CD4-positive, alpha-beta T cell treated with Interleukin-4 for 1 hour (primary cell): Measurements from ENCODE around the gene CLRN1.
"Not testable (repeated sequence)": the region's sequence is repeated elsewhere in the genome, so short reads cannot be mapped to it uniquely, and the experiment has no call there.

Source experiments
- DNase-seq, 2 donors: peaks; one replicate each; pipeline ENCODE4 v3.0.0-alpha.2; 2020 to 2022

The CLRN1 gene

GRCh38 chr3:150972366-150973071, at the start of gene CLRN1:
Gene CLRN1 (minus strand): TSS chr3:150972727. CDS start chr3:150972708, 19 bp downstream.
- DNase-seq: no peak

- no peak for DNase-seq
These were observed 43.9 kb upstream of the CLRN1 start for GRCh38 chr3:151016478-151016795.

GRCh38 chr3:151015767-151016477, 43.4 kb upstream of the CLRN1 start:
- DNase-seq: no peak

- DNase-seq: no peak
These were observed 42.7 kb upstream of the CLRN1 start for GRCh38 chr3:151015181-151015580.

- no peak for DNase-seq
These were observed 42.0 kb upstream of the CLRN1 start for GRCh38 chr3:151014501-151015018.

GRCh38 chr3:151012753-151013152, 40.2 kb upstream of the CLRN1 start:
- no peak for DNase-seq

GRCh38 chr3:151011427-151011826, 38.9 kb upstream of the CLRN1 start:
- DNase-seq: no peak

- DNase-seq: no peak
These were observed 37.5 kb upstream of the CLRN1 start for GRCh38 chr3:151009981-151010380.

GRCh38 chr3:151009430-151009829, 36.9 kb upstream of the CLRN1 start:
- no peak for DNase-seq

- DNase-seq: no peak
These were observed 36.2 kb upstream of the CLRN1 start for GRCh38 chr3:151008699-151009098.

GRCh38 chr3:151003768-151004134, 31.2 kb upstream of the CLRN1 start:
- DNase-seq: no peak

GRCh38 chr3:151003029-151003767, 30.7 kb upstream of the CLRN1 start:
- DNase-seq: no peak

GRCh38 chr3:151002003-151002981, 29.8 kb upstream of the CLRN1 start:
- DNase-seq: no peak

- DNase-seq: no peak
These were observed 26.5 kb upstream of the CLRN1 start for GRCh38 chr3:150998996-150999395.

- DNase-seq: no peak
These were observed 24.2 kb upstream of the CLRN1 start for GRCh38 chr3:150996731-150997130.

- no peak for DNase-seq
These were observed 23.0 kb upstream of the CLRN1 start for GRCh38 chr3:150995510-150995909.

- no peak for DNase-seq
These were observed 16.7 kb upstream of the CLRN1 start for GRCh38 chr3:150989208-150989607.

GRCh38 chr3:150988395-150988794, 15.9 kb upstream of the CLRN1 start:
- not testable (repeated sequence) for DNase-seq

GRCh38 chr3:150985711-150986110, 13.2 kb upstream of the CLRN1 start:
- DNase-seq: no peak

GRCh38 chr3:150984066-150984465, 11.5 kb upstream of the CLRN1 start:
- no peak for DNase-seq

- DNase-seq: no peak
These were observed 6.1 kb upstream of the CLRN1 start for GRCh38 chr3:150978566-150979148.

- DNase-seq: no peak
These were observed 3.5 kb upstream of the CLRN1 start for GRCh38 chr3:150975992-150976368.
